Endothelial cell of umbilical vein (primary cell): ENCODE data around the gene GPR158. TPM values are rescaled to one million over a fixed set of nuclear protein-coding genes. Genes with fewer than 3 reads are reported as not detected.

Experiments used
- BruUV-seq: library from RNA; stranded (reverse); fragments of 400-500 nt; replicated peaks from 2 replicates; lab custom pipeline; 2021; lab: Mats Ljungman, UMichigan
- CTCF ChIA-PET: fragments of 300-600, 350-600 bp; sonication (Branson Sonifier 250); formaldehyde crosslinking; loops from one replicate; lab custom pipeline; 2021; ENCODE audit warnings: antibody characterized with exemption, inconsistent platforms; lab: Charles Lee
- POLR2A ChIA-PET: fragments of 300-600, 350-600 bp; sonication (Branson Sonifier 250); formaldehyde crosslinking; loops from one replicate; lab custom pipeline; 2021; ENCODE audit warnings: antibody characterized with exemption, inconsistent platforms; lab: Charles Lee
- DNase-seq: peaks from one replicate; pipeline ENCODE4 v3.0.0-alpha.2; 2011; ENCODE audit warnings: low read depth, low spot score
- FAIRE-seq: peaks from 2 replicates; lab custom pipeline; 2011; peaks lifted over from hg19 to GRCh38; lab: Jason Lieb, UNC
- H2AFZ ChIP-seq: 2 replicates; pipeline ENCODE4 v1.6.0; 2012; ENCODE audit warnings: low read depth, low read length, control low read depth, inconsistent platforms
- H3K27ac ChIP-seq: 2 replicates; pipeline ENCODE4 v1.5.1; 2011; ENCODE audit warnings: low read depth, mild to moderate bottlenecking, control low read depth, low read length, moderate library complexity; ENCODE audit not compliant: insufficient read depth
- H3K27me3 ChIP-seq, 2 experiments: 2 replicates each; pipeline versions ENCODE4 v1.6.0 to v1.6.1; 2011; ENCODE audit warnings: low read length in 2 of 2, mixed read lengths in 1 of 2; ENCODE audit not compliant: control insufficient read depth in 2 of 2, insufficient read depth in 2 of 2
- H3K36me3 ChIP-seq, 2 experiments: 2 replicates in 1 of 2; 3 replicates in 1 of 2; pipeline ENCODE4 v1.5.1; 2011; ENCODE audit warnings: low read length in 2 of 2, mild to moderate bottlenecking in 1 of 2, moderate library complexity in 1 of 2; ENCODE audit not compliant: control insufficient read depth in 2 of 2, insufficient read depth in 2 of 2; ENCODE audit errors: extremely low read depth in 1 of 2
- H3K4me1 ChIP-seq: 3 replicates; pipeline ENCODE4 v1.5.1; 2011; ENCODE audit warnings: mild to moderate bottlenecking, low read length; ENCODE audit not compliant: control insufficient read depth, insufficient read depth; ENCODE audit errors: extremely low read depth
- H3K4me2 ChIP-seq: 2 replicates; pipeline ENCODE4 v1.6.1; 2011; ENCODE audit warnings: low read length, control low read depth, mixed read lengths; ENCODE audit not compliant: insufficient read depth
- H3K4me3 ChIP-seq, 3 experiments: fragments of 200-600 bp in 1 of 3; sonication (generic), shearing (Covaris generic) in 1 of 3; replicated peaks in 1 of 3; 2 replicates each; pipeline ENCODE4 v1.5.1; 2011 to 2016; ENCODE audit warnings: control low read depth in 3 of 3, low read length in 3 of 3, mild to moderate bottlenecking in 2 of 3, inconsistent platforms in 1 of 3, low read depth in 1 of 3, moderate library complexity in 1 of 3; ENCODE audit not compliant: insufficient read depth in 1 of 3
- H3K79me2 ChIP-seq: 2 replicates; pipeline ENCODE4 v1.6.0; 2012; ENCODE audit warnings: low read length, inconsistent platforms; ENCODE audit not compliant: control insufficient read depth, insufficient read depth
- H3K9ac ChIP-seq: replicated peaks from 2 replicates; pipeline ENCODE3; 2011; ENCODE audit warnings: low read length, control low read depth; ENCODE audit not compliant: insufficient read depth; ENCODE audit errors: extremely low read depth
- H3K9me1 ChIP-seq: replicated peaks from 3 replicates; pipeline ENCODE4 v1.6.0; 2011; ENCODE audit warnings: mild to moderate bottlenecking, low read length; ENCODE audit not compliant: control insufficient read depth, insufficient read depth; ENCODE audit errors: extremely low read depth
- H3K9me3 ChIP-seq: replicated peaks from 2 replicates; pipeline ENCODE4 v1.5.1; 2012; ENCODE audit warnings: low read length, inconsistent platforms; ENCODE audit not compliant: control insufficient read depth, insufficient read depth
- H4K20me1 ChIP-seq: replicated peaks from 2 replicates; pipeline ENCODE3; 2011; ENCODE audit warnings: mild to moderate bottlenecking, low read length; ENCODE audit not compliant: control insufficient read depth, insufficient read depth; ENCODE audit errors: extremely low read depth
- CTCF ChIP-seq, 2 donors: IDR thresholded peaks; 1 replicate in 1 of 2; 2 replicates in 1 of 2; pipeline ENCODE4 v1.5.1; 2011; ENCODE audit warnings: low read length in 2 of 2, mild to moderate bottlenecking in 2 of 2, moderate library complexity in 2 of 2, control low read depth in 1 of 2, inconsistent platforms in 1 of 2, low read depth in 1 of 2; ENCODE audit not compliant: insufficient read depth in 1 of 2; ENCODE audit errors: extremely low read depth in 1 of 2
- EZH2 ChIP-seq: IDR thresholded peaks from 2 replicates; pipeline ENCODE4 v1.6.1; 2012; ENCODE audit warnings: borderline replicate concordance, low read depth, mild to moderate bottlenecking, moderate library complexity, low read length, inconsistent platforms; ENCODE audit not compliant: severe bottlenecking
- FOS ChIP-seq: IDR thresholded peaks from 2 replicates; pipeline ENCODE4 v1.6.1; 2011; ENCODE audit warnings: mild to moderate bottlenecking, low read length, moderate library complexity, borderline replicate concordance; ENCODE audit not compliant: insufficient read depth
- GATA2 ChIP-seq: IDR thresholded peaks from 2 replicates; pipeline ENCODE4 v1.7.0; 2011; ENCODE audit warnings: low read depth, mild to moderate bottlenecking, moderate library complexity, mixed read lengths, low read length; ENCODE audit not compliant: insufficient read length, insufficient read depth
- JUN ChIP-seq: IDR thresholded peaks from 2 replicates; pipeline ENCODE4 v1.6.1; 2011; ENCODE audit warnings: borderline replicate concordance, low read depth; ENCODE audit not compliant: insufficient read length, insufficient read depth
- MAX ChIP-seq: IDR thresholded peaks from 2 replicates; pipeline ENCODE4 v1.6.1; 2011; ENCODE audit not compliant: insufficient read depth, insufficient read length
- MYC ChIP-seq: IDR thresholded peaks from one replicate; pipeline ENCODE4 v1.6.1; 2011; ENCODE audit warnings: mild to moderate bottlenecking, low read depth, low read length
- POLR2A ChIP-seq: IDR thresholded peaks from 2 replicates; pipeline ENCODE4 v1.6.1; 2012; ENCODE audit warnings: low read depth, mild to moderate bottlenecking, control low read depth, low read length
- POLR2AphosphoS5 ChIP-seq: IDR thresholded peaks from 2 replicates; pipeline ENCODE4 v1.6.1; 2012; ENCODE audit warnings: low read depth, mild to moderate bottlenecking, control low read depth, low read length, moderate library complexity; ENCODE audit not compliant: insufficient read depth
- dilution Hi-C: fragments of 300-500 bp; cut with MboI; formaldehyde crosslinking; loops from one replicate; pipeline ENCODE4 v1.15.0; 2019; ENCODE audit warnings: low sequenced_read_pairs; ENCODE audit not compliant: extremely low pct_ligation_motif_present
- intact Hi-C: fragments of 100-400 bp; cut with micrococcal nuclease; formaldehyde crosslinking; loops from one replicate; pipeline ENCODE4 v1.10.0; 2022
- polyA plus RNA-seq, 4 experiments: library from polyadenylated mRNA; depleted of rRNA in 3 of 4; stranded (reverse) in 3 of 4; unstranded in 1 of 4; fragments of >200 nt; gene quantifications; 2 replicates each; pipeline versions ENCODE4 v1.2.1 to v1.2.3, GENCODE V29; 2011 to 2012; ENCODE audit warnings: missing spikeins in 1 of 4
- total RNA-seq: library from RNA; stranded (reverse); gene quantifications from 2 replicates; pipeline ENCODE4 v1.2.3, GENCODE V29; 2021

Gene GPR158
- total and polyA plus RNA-seq, 2 donors (not counting 3 experiments of a cell fraction or from before 2014, with no cell fraction given), result not detected

GRCh38 chr10:25209618-25210017, 34.8 kb downstream of the GPR158 start:
- CTCF ChIA-PET, result no interaction called here
- dilution Hi-C loops (no loop called here), intact Hi-C loops (no loop called here)
- POLR2A ChIA-PET, result no interaction called here
- H3K79me2 ChIP-seq, result no peaks in the 10 kb centered on the region
- no peaks in the 10 kb centered on the region for H3K9me1 ChIP-seq
- FAIRE-seq, result no peak
- no peaks in the 10 kb centered on the region for H3K27me3 ChIP-seq
- no peak overlapping the region for H2AFZ ChIP-seq
- H3K4me2 ChIP-seq, result no peak overlapping the region
- no peak overlapping the region for H3K4me3 ChIP-seq
- TF ChIP-seq GATA2 (no peak), POLR2AphosphoS5 (no peak), POLR2A (no peak), MYC (no peak), JUN (no peak), FOS (no peak), EZH2 (no peak), CTCF (IDR thresholded peaks at IDR 0.05; ENCODE audit: extremely low read depth in 1 of 2, insufficient read depth in 1 of 2, low read depth in 1 of 2, low read length in 2 of 2) (no peak), MAX (no peak)
- H3K9me3 ChIP-seq, result no peaks in the 10 kb centered on the region
- H3K9ac ChIP-seq, result no peak overlapping the region
- no peaks in the 10 kb centered on the region for H3K4me1 ChIP-seq
- H4K20me1 ChIP-seq, result no peaks in the 10 kb centered on the region
- H3K27ac ChIP-seq, result no peak overlapping the region
- BruUV-seq, result no TSS peak
- H3K36me3 ChIP-seq, result no peaks in the 10 kb centered on the region
- no peak for DNase-seq
